HCT116 (cell line): ENCODE results near the gene SGSM2. TPM values are rescaled to one million over a fixed set of nuclear protein-coding genes. Genes with fewer than 3 reads are reported as not detected.

Experiments used
- ATAC-seq: fragments of 200-7000 bp; cut with Tn5 transposase; 2 replicates; pipeline ENCODE4 v1.9.1; 2020; ENCODE audit warnings: mild to moderate bottlenecking, moderate library complexity
- BruUV-seq: library from RNA; stranded (reverse); fragments of 400-500 nt; replicated peaks from 2 replicates; lab custom pipeline; 2021; lab: Mats Ljungman, UMichigan
- CTCF ChIA-PET: fragments of 300-600 bp; sonication (Branson Sonifier 250); formaldehyde crosslinking; loops from one replicate; lab custom pipeline; 2021; ENCODE audit warnings: antibody characterized with exemption; lab: Charles Lee
- POLR2A ChIA-PET: fragments of 300-600, 350-600 bp; sonication (Branson Sonifier 250); formaldehyde crosslinking; loops from one replicate; lab custom pipeline; 2021; ENCODE audit warnings: antibody characterized with exemption; lab: Charles Lee
- RAD21 ChIA-PET, 2 experiments: fragments of 300-600 bp; sonication (Branson Sonifier 250); formaldehyde crosslinking; loops; one replicate each; lab custom pipeline; 2023; ENCODE audit warnings: low total read pairs in 2 of 2; ENCODE audit not compliant: uncharacterized antibody in 2 of 2, unreplicated experiment in 2 of 2, low non-redundant PET in 1 of 2; lab: Charles Lee
- DNase-seq: peaks from one replicate; pipeline ENCODE4 v3.0.0-alpha.2; 2010; ENCODE audit warnings: low read depth, low spot score
- H2AFZ ChIP-seq: fragments of 200-600 bp; shearing (Covaris generic), sonication (generic); 2 replicates; pipeline ENCODE4 v1.6.1; 2017; ENCODE audit warnings: low read depth, mixed run types, mixed read lengths, antibody characterized with exemption, low read length; ENCODE audit not compliant: poor library complexity, severe bottlenecking
- H3K27ac ChIP-seq: 2 replicates; pipeline ENCODE4 v1.5.1; 2012; ENCODE audit warnings: low read depth, low read length
- H3K27me3 ChIP-seq: fragments of 200-600 bp; sonication (generic); 2 replicates; pipeline ENCODE4 v1.6.1; 2016; ENCODE audit warnings: mixed run types, low read length, mixed read lengths; ENCODE audit not compliant: insufficient read depth
- H3K36me3 ChIP-seq, 2 experiments: fragments of 200-500 bp in 1 of 2; fragments of 200-600 bp in 1 of 2; sonication (Bioruptor generic) in 1 of 2; sonication (generic) in 1 of 2; 2 replicates each; pipeline versions ENCODE4 v1.5.1 to v1.6.1; 2014 to 2016; ENCODE audit warnings: low read length in 2 of 2, inconsistent platforms in 1 of 2, mixed read lengths in 1 of 2, mixed run types in 1 of 2; ENCODE audit not compliant: insufficient read depth in 2 of 2, control insufficient read depth in 1 of 2
- H3K4me1 ChIP-seq, 2 experiments: fragments of 200-600 bp in 1 of 2; sonication (generic) in 1 of 2; 2 replicates each; pipeline versions ENCODE4 v1.5.1 to v1.6.1; 2012 to 2017; ENCODE audit warnings: low read length in 2 of 2, inconsistent platforms in 1 of 2, mild to moderate bottlenecking in 1 of 2, mixed read lengths in 1 of 2, mixed run types in 1 of 2, moderate library complexity in 1 of 2; ENCODE audit not compliant: insufficient read depth in 2 of 2, control insufficient read depth in 1 of 2
- H3K4me2 ChIP-seq: fragments of 200-600 bp; sonication (generic); 2 replicates; pipeline ENCODE4 v1.6.1; 2017; ENCODE audit warnings: mixed run types, low read length, mixed read lengths
- H3K4me3 ChIP-seq, 2 experiments: fragments of 200-600 bp in 1 of 2; sonication (generic) in 1 of 2; replicated peaks in 1 of 2; 2 replicates each; pipeline ENCODE4 v1.5.1; 2011 to 2016; ENCODE audit warnings: low read length in 2 of 2, control low read depth in 1 of 2, low read depth in 1 of 2, mild to moderate bottlenecking in 1 of 2, mixed read lengths in 1 of 2, mixed run types in 1 of 2
- H3K79me2 ChIP-seq: fragments of 200-600 bp; sonication (generic); 2 replicates; pipeline ENCODE4 v1.6.1; 2017; ENCODE audit warnings: mild to moderate bottlenecking, mixed run types, low read length, moderate library complexity, mixed read lengths; ENCODE audit not compliant: insufficient read depth
- H3K9ac ChIP-seq: fragments of 200-600 bp; sonication (generic); 2 replicates; pipeline ENCODE4 v1.6.1; 2016; ENCODE audit warnings: low read length, mixed read lengths
- H3K9me2 ChIP-seq: fragments of 200-600 bp; sonication (generic), shearing (Covaris generic); 2 replicates; pipeline ENCODE4 v1.6.1; 2017; ENCODE audit warnings: mixed run types, mild to moderate bottlenecking, moderate library complexity; ENCODE audit not compliant: insufficient read depth
- H3K9me3 ChIP-seq, 2 experiments: fragments of 200-500 bp in 1 of 2; fragments of 200-600 bp in 1 of 2; sonication (Bioruptor generic) in 1 of 2; sonication (generic) in 1 of 2; 2 replicates each; pipeline ENCODE4 v1.6.1; 2014 to 2017; ENCODE audit warnings: low read length in 2 of 2, mixed read lengths in 2 of 2, inconsistent platforms in 1 of 2, low read depth in 1 of 2, mild to moderate bottlenecking in 1 of 2, mixed run types in 1 of 2, moderate library complexity in 1 of 2; ENCODE audit not compliant: control insufficient read depth in 1 of 2, insufficient read depth in 1 of 2
- H4K20me1 ChIP-seq: fragments of 200-600 bp; sonication (generic), shearing (Covaris generic); 2 replicates; pipeline ENCODE4 v1.6.1; 2017; ENCODE audit warnings: mixed run types, mild to moderate bottlenecking, moderate library complexity; ENCODE audit not compliant: insufficient read depth
- ATF3 ChIP-seq: IDR thresholded peaks from 2 replicates; pipeline ENCODE4 v1.6.1; 2012
- CBX3 ChIP-seq: IDR thresholded peaks from 2 replicates; pipeline ENCODE4 v1.6.1; 2012; ENCODE audit warnings: low read depth
- CTCF ChIP-seq, 3 experiments: fragments of 200-600 bp in 1 of 3; sonication (generic) in 1 of 3; IDR thresholded peaks in 2 of 3; conservative IDR thresholded peaks in 1 of 3; 2 replicates each; pipeline ENCODE4 v1.5.1; 2012 to 2017; ENCODE audit warnings: low read depth in 2 of 3, low read length in 2 of 3, antibody characterized with exemption in 1 of 3, borderline replicate concordance in 1 of 3, control low read depth in 1 of 3, mild to moderate bottlenecking in 1 of 3, mixed read lengths in 1 of 3, mixed run types in 1 of 3, moderate library complexity in 1 of 3; ENCODE audit not compliant: insufficient read depth in 1 of 3
- EGR1 ChIP-seq: IDR thresholded peaks from 2 replicates; pipeline ENCODE4 v1.6.1; 2012; ENCODE audit warnings: low read depth
- EZH2 ChIP-seq: fragments of 200-600 bp; sonication (generic); IDR thresholded peaks from 2 replicates; pipeline ENCODE4 v1.6.1; 2017; ENCODE audit warnings: antibody characterized with exemption, mixed run types
- FOSL1 ChIP-seq: IDR thresholded peaks from 2 replicates; pipeline ENCODE4 v1.6.1; 2012; ENCODE audit warnings: low read depth
- MAX ChIP-seq: IDR thresholded peaks from 2 replicates; pipeline ENCODE4 v1.6.1; 2012
- POLR2A ChIP-seq: IDR thresholded peaks from 2 replicates; pipeline ENCODE4 v1.7.0; 2011; ENCODE audit warnings: borderline replicate concordance; ENCODE audit not compliant: insufficient read depth, insufficient read length; ENCODE audit errors: extremely low read depth
- SP1 ChIP-seq: IDR thresholded peaks from 2 replicates; pipeline ENCODE4 v1.6.1; 2012; ENCODE audit warnings: low read depth
- TCF7L2 ChIP-seq: IDR thresholded peaks from 2 replicates; pipeline ENCODE4 v1.7.0; 2011; ENCODE audit warnings: borderline replicate concordance, inconsistent platforms; ENCODE audit not compliant: insufficient read depth, insufficient read length; ENCODE audit errors: extremely low read depth
- YY1 ChIP-seq: IDR thresholded peaks from 2 replicates; pipeline ENCODE4 v1.6.1; 2011; ENCODE audit warnings: low read length, low read depth, moderate library complexity, mild to moderate bottlenecking; ENCODE audit not compliant: insufficient replicate concordance; ENCODE audit errors: extremely low read depth
- intact Hi-C: fragments of 100-400 bp; cut with micrococcal nuclease; formaldehyde crosslinking; loops from 2 replicates; pipeline ENCODE4 v1.10.0; 2022
- total RNA-seq: library from RNA; stranded (reverse); gene quantifications from one replicate; pipeline ENCODE4 v1.2.1, GENCODE V29; 2021; ENCODE audit not compliant: unreplicated experiment
- TF ChIP-seq, protein P1 (sequence below): IDR thresholded peaks from 2 replicates; pipeline ENCODE4 v1.6.1; 2011; ENCODE audit warnings: mild to moderate bottlenecking, low read length, moderate library complexity; ENCODE audit not compliant: insufficient replicate concordance; ENCODE audit errors: extremely low read depth

SGSM2 gene
- total RNA-seq, 1 experiment from 2014 or later: 68.1 TPM

GRCh38 chr17:2406271-2406902 is 69.1 kb downstream of the SGSM2 start:
- TF ChIP-seq CBX3: no peak
- no peak for TF ChIP-seq EZH2
- no peak for TF ChIP-seq YY1
- no peak for TF ChIP-seq TCF7L2
- no peak for TF ChIP-seq ATF3
- TF ChIP-seq EGR1: no peak
- TF ChIP-seq FOSL1: no peak
- no peak for TF ChIP-seq POLR2A
- TF ChIP-seq CTCF (IDR thresholded peaks at IDR 0.05 in 2 of 3, conservative IDR thresholded peaks at IDR 0.05 in 1 of 3; ENCODE audit: borderline replicate concordance in 1 of 3, insufficient read depth in 1 of 3, low read depth in 2 of 3, low read length in 2 of 3): no peak
- TF ChIP-seq SP1: no peak
- TF ChIP-seq, protein P1, sequence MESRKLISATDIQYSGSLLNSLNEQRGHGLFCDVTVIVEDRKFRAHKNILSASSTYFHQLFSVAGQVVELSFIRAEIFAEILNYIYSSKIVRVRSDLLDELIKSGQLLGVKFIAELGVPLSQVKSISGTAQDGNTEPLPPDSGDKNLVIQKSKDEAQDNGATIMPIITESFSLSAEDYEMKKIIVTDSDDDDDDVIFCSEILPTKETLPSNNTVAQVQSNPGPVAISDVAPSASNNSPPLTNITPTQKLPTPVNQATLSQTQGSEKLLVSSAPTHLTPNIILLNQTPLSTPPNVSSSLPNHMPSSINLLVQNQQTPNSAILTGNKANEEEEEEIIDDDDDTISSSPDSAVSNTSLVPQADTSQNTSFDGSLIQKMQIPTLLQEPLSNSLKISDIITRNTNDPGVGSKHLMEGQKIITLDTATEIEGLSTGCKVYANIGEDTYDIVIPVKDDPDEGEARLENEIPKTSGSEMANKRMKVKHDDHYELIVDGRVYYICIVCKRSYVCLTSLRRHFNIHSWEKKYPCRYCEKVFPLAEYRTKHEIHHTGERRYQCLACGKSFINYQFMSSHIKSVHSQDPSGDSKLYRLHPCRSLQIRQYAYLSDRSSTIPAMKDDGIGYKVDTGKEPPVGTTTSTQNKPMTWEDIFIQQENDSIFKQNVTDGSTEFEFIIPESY: no peak
- no peak for TF ChIP-seq MAX
- BruUV-seq: TSS peak; percentile 85
- H3K4me3 ChIP-seq: peak overlapping the region; percentile 4 to 43; a peak in 3 of 4 replicates
- peak; percentile 3 for ATAC-seq
- H3K79me2 ChIP-seq: no peaks in the 10 kb centered on the region
- H3K4me1 ChIP-seq: peaks cover 43 to 61% of the 10 kb centered on the region in 2 experiments
- CTCF ChIA-PET: interaction anchor here (1.0 to 3.1 kb wide), 4 partner anchors 9 to 348 kb away, joined by 3 to 38 read pairs (median 18); no protein-coding TSS in a partner anchor
- H3K27ac ChIP-seq: peak overlapping the region; percentile 86
- intact Hi-C loops: loop anchor here (5.0 to 10.0 kb wide), 2 partner anchors 69 to 692 kb away; partner anchors contain the start of genes SGSM2, TLCD2 and TSR1
- H3K9me3 ChIP-seq: no peaks in the 10 kb centered on the region
- POLR2A ChIA-PET: interaction anchor here (1.1 to 2.3 kb wide), 8 partner anchors 8 to 317 kb away, joined by 3 to 12 read pairs (median 4); partner anchors contain the start of gene TSR1
- no peaks in the 10 kb centered on the region for H3K27me3 ChIP-seq
- DNase-seq: no peak
- H4K20me1 ChIP-seq: no peaks in the 10 kb centered on the region
- no peaks in the 10 kb centered on the region for H3K9me2 ChIP-seq
- peak overlapping the region; percentile 71 for H3K9ac ChIP-seq
- H3K4me2 ChIP-seq: peak overlapping the region; percentile 80
- RAD21 ChIA-PET: interaction anchor here (0.9 to 1.6 kb wide), 3 partner anchors 10 to 24 kb away, joined by 4 to 6 read pairs (median 5); no protein-coding TSS in a partner anchor
- H2AFZ ChIP-seq: no peak overlapping the region
- no peaks in the 10 kb centered on the region for H3K36me3 ChIP-seq
